HEK293 (cell line): ENCODE measurements around the gene ATP8A2.

Source experiments
- CTCF ChIA-PET: fragments of 350-600 bp; formaldehyde crosslinking; extraction: SDS; loops from one replicate; lab custom pipeline; 2021; ENCODE audit warnings: antibody characterized with exemption; lab: Yijun Ruan, JAX
- POLR2A ChIA-PET: fragments of 300-600 bp; formaldehyde crosslinking; extraction: SDS; loops from one replicate; lab custom pipeline; 2020; ENCODE audit warnings: antibody characterized with exemption, inconsistent platforms; lab: Yijun Ruan, JAX
- H3K27ac ChIP-seq: fragments of 200-500 bp; sonication (Bioruptor generic); 2 replicates; pipeline ENCODE4 v1.5.1; 2014; ENCODE audit warnings: low read depth, low read length, control low read depth, inconsistent platforms; ENCODE audit errors: extremely low read depth
- H3K36me3 ChIP-seq, 2 experiments: fragments of 200-500 bp in 1 of 2; sonication (Bioruptor generic) in 1 of 2; 1 replicate in 1 of 2; 2 replicates in 1 of 2; pipeline ENCODE4 v1.5.1; 2014 to 2017; ENCODE audit warnings: inconsistent platforms in 2 of 2, low read length in 2 of 2; ENCODE audit not compliant: control insufficient read depth in 2 of 2, insufficient read depth in 1 of 2
- H3K4me1 ChIP-seq: fragments of 200-500 bp; sonication (Bioruptor generic); 2 replicates; pipeline ENCODE4 v1.5.1; 2014; ENCODE audit warnings: mild to moderate bottlenecking, low read length, inconsistent platforms; ENCODE audit not compliant: control insufficient read depth, insufficient read depth
- H3K4me3 ChIP-seq: 2 replicates; pipeline ENCODE4 v1.5.1; 2011; ENCODE audit warnings: low read depth, mild to moderate bottlenecking, control low read depth, low read length, moderate library complexity
- H3K9me3 ChIP-seq: fragments of 200-500 bp; sonication (Bioruptor generic); 2 replicates; pipeline ENCODE4 v1.5.1; 2014; ENCODE audit warnings: low read depth, low read length, inconsistent platforms; ENCODE audit not compliant: control insufficient read depth, insufficient read depth
- FEZF1 ChIP-seq: fragments of 450-650 bp; formaldehyde crosslinking; IDR thresholded peaks from 2 replicates; pipeline ENCODE4 v1.5.1; 2016; ENCODE audit warnings: missing biosample characterization, missing genetic modification characterization
- TSHZ1 ChIP-seq: fragments of 450-650 bp; formaldehyde crosslinking; IDR thresholded peaks from 2 replicates; pipeline ENCODE4 v1.5.1; 2016; ENCODE audit warnings: missing biosample characterization, missing genetic modification characterization, borderline replicate concordance
- YY1 ChIP-seq: fragments of 450-650 bp; formaldehyde crosslinking; IDR thresholded peaks from 2 replicates; pipeline ENCODE4 v1.5.1; 2018; ENCODE audit warnings: missing biosample characterization, missing genetic modification characterization
- ZBTB17 ChIP-seq: fragments of 450-650 bp; formaldehyde crosslinking; IDR thresholded peaks from 2 replicates; pipeline ENCODE4 v1.5.1; 2016; ENCODE audit warnings: missing biosample characterization, missing genetic modification characterization
- ZNF138 ChIP-seq: fragments of 450-650 bp; formaldehyde crosslinking; IDR thresholded peaks from 2 replicates; pipeline ENCODE4 v1.5.1; 2016; ENCODE audit warnings: missing biosample characterization, missing genetic modification characterization, borderline replicate concordance
- ZNF140 ChIP-seq: fragments of 450-650 bp; formaldehyde crosslinking; IDR thresholded peaks from 2 replicates; pipeline ENCODE4 v1.5.1; 2016; ENCODE audit warnings: missing biosample characterization, missing genetic modification characterization
- ZNF341 ChIP-seq: fragments of 450-650 bp; formaldehyde crosslinking; IDR thresholded peaks from 2 replicates; pipeline ENCODE4; 2016; ENCODE audit warnings: low read depth, missing biosample characterization, missing genetic modification characterization
- ZNF423 ChIP-seq: fragments of 450-650 bp; formaldehyde crosslinking; IDR thresholded peaks from 2 replicates; pipeline ENCODE4 v1.5.1; 2016; ENCODE audit warnings: missing biosample characterization, missing genetic modification characterization
- ZNF48 ChIP-seq: fragments of 450-650 bp; formaldehyde crosslinking; IDR thresholded peaks from 2 replicates; pipeline ENCODE4 v1.5.1; 2016; ENCODE audit warnings: missing biosample characterization, missing genetic modification characterization
- ZNF514 ChIP-seq: fragments of 450-650 bp; formaldehyde crosslinking; IDR thresholded peaks from 2 replicates; pipeline ENCODE4 v1.5.1; 2016; ENCODE audit warnings: missing biosample characterization, missing genetic modification characterization
- ZNF521 ChIP-seq: fragments of 450-650 bp; formaldehyde crosslinking; IDR thresholded peaks from 2 replicates; pipeline ENCODE4 v1.5.1; 2017; ENCODE audit warnings: missing biosample characterization, mild to moderate bottlenecking, missing genetic modification characterization
- ZNF654 ChIP-seq: fragments of 450-650 bp; formaldehyde crosslinking; IDR thresholded peaks from 2 replicates; pipeline ENCODE4 v1.5.1; 2016; ENCODE audit warnings: low read depth, missing biosample characterization, missing genetic modification characterization
- ZSCAN23 ChIP-seq: fragments of 450-650 bp; formaldehyde crosslinking; IDR thresholded peaks from 2 replicates; pipeline ENCODE4 v1.5.1; 2016; ENCODE audit warnings: missing biosample characterization, missing genetic modification characterization
- TF ChIP-seq, protein P1 (sequence below): fragments of 450-650 bp; formaldehyde crosslinking; optimal IDR thresholded peaks from 2 replicates; pipeline ENCODE3; 2016; ENCODE audit warnings: missing biosample characterization, mild to moderate bottlenecking, missing genetic modification characterization
- TF ChIP-seq, protein P2 (sequence below): fragments of 450-650 bp; formaldehyde crosslinking; IDR thresholded peaks from 2 replicates; pipeline ENCODE4 v1.5.1; 2016; ENCODE audit warnings: missing biosample characterization, missing genetic modification characterization, borderline replicate concordance

ATP8A2 gene

DNA sequence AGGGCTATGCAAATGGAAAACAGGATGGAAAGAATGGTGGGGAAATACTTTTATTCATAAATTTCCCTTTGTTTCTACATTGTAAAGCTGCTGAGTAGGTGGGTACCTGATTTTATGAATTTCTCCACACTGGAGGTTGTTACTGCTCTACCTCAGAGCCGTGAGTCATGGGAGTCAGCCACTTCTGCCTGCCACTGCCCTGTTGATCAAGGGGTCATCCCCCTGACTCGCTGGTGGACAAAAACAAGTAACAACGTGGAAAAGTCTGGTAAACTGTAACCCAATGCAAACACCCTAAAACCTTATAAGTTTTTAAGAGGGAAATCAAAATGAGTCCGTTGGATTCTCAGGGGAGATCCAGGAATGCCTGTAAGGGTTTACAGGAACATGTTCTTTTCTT, 329.5 kb downstream of the ATP8A2 start:
- no peak for TF ChIP-seq ZNF341 (tag by site-specific recombination)
- TF ChIP-seq, all 188 proteins: peak for 0
- Histone ChIP-seq H3K4me3 (no peak overlapping the region), H3K4me1 (no peaks in the 10 kb centered on the region), H3K27ac (no peak overlapping the region), H3K9me3 (no peaks in the 10 kb centered on the region), H3K36me3 (no peaks in the 10 kb centered on the region)
- POLR2A ChIA-PET, result no interaction called here
- CTCF ChIA-PET, result no interaction called here

GRCh38 chr13:25702386-25702785, 330.6 kb downstream of the ATP8A2 start:
- POLR2A ChIA-PET, result no interaction called here
- no peaks in the 10 kb centered on the region for H3K9me3 ChIP-seq
- TF ChIP-seq ZBTB17 (tag by site-specific recombination) (no peak), FEZF1 (no peak), ZSCAN23 (no peak), ZNF654 (no peak), ZNF514 (tag by site-specific recombination) (no peak), ZNF521 (tag by site-specific recombination) (no peak), YY1 (no peak), TSHZ1 (tag by site-specific recombination) (no peak), ZNF48 (no peak), ZNF140 (tag by site-specific recombination) (no peak), ZNF138 (tag by site-specific recombination) (no peak), ZNF423 (tag by site-specific recombination) (no peak)
- TF ChIP-seq, protein P1, sequence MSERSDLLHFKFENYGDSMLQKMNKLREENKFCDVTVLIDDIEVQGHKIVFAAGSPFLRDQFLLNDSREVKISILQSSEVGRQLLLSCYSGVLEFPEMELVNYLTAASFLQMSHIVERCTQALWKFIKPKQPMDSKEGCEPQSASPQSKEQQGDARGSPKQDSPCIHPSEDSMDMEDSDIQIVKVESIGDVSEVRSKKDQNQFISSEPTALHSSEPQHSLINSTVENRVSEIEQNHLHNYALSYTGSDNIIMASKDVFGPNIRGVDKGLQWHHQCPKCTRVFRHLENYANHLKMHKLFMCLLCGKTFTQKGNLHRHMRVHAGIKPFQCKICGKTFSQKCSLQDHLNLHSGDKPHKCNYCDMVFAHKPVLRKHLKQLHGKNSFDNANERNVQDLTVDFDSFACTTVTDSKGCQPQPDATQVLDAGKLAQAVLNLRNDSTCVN (tag by site-specific recombination), result no peak
- TF ChIP-seq, protein P2, sequence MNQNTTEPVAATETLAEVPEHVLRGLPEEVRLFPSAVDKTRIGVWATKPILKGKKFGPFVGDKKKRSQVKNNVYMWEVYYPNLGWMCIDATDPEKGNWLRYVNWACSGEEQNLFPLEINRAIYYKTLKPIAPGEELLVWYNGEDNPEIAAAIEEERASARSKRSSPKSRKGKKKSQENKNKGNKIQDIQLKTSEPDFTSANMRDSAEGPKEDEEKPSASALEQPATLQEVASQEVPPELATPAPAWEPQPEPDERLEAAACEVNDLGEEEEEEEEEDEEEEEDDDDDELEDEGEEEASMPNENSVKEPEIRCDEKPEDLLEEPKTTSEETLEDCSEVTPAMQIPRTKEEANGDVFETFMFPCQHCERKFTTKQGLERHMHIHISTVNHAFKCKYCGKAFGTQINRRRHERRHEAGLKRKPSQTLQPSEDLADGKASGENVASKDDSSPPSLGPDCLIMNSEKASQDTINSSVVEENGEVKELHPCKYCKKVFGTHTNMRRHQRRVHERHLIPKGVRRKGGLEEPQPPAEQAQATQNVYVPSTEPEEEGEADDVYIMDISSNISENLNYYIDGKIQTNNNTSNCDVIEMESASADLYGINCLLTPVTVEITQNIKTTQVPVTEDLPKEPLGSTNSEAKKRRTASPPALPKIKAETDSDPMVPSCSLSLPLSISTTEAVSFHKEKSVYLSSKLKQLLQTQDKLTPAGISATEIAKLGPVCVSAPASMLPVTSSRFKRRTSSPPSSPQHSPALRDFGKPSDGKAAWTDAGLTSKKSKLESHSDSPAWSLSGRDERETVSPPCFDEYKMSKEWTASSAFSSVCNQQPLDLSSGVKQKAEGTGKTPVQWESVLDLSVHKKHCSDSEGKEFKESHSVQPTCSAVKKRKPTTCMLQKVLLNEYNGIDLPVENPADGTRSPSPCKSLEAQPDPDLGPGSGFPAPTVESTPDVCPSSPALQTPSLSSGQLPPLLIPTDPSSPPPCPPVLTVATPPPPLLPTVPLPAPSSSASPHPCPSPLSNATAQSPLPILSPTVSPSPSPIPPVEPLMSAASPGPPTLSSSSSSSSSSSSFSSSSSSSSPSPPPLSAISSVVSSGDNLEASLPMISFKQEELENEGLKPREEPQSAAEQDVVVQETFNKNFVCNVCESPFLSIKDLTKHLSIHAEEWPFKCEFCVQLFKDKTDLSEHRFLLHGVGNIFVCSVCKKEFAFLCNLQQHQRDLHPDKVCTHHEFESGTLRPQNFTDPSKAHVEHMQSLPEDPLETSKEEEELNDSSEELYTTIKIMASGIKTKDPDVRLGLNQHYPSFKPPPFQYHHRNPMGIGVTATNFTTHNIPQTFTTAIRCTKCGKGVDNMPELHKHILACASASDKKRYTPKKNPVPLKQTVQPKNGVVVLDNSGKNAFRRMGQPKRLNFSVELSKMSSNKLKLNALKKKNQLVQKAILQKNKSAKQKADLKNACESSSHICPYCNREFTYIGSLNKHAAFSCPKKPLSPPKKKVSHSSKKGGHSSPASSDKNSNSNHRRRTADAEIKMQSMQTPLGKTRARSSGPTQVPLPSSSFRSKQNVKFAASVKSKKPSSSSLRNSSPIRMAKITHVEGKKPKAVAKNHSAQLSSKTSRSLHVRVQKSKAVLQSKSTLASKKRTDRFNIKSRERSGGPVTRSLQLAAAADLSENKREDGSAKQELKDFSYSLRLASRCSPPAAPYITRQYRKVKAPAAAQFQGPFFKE (tag by site-specific recombination), result no peak
- TF ChIP-seq, all 188 proteins: peak for 0
- Histone ChIP-seq H3K4me1 (no peaks in the 10 kb centered on the region), H3K36me3 (no peaks in the 10 kb centered on the region), H3K4me3 (no peak overlapping the region), H3K27ac (no peak overlapping the region)
- CTCF ChIA-PET, result no interaction called here
